ENCODE results near the gene CHD3. TPM values are rescaled to one million over a fixed set of nuclear protein-coding genes. Genes with fewer than 3 reads are reported as not detected.
A peak's percentile ranks its signal among the peaks of the same experiment; 100 is the strongest.

The CHD3 gene
- total RNA-seq, 4 donors from 2014 or later, result 56.7 to 134 (median 120) TPM

GRCh38 chr17:7846765-7847661 lies 41.6 kb upstream of the CHD3 start:
- H3K27ac ChIP-seq, result peak overlapping the region in 2 of 4 donors; percentile 7 to 98
- no peaks in the 10 kb centered on the region for H3K9me3 ChIP-seq
- H3K4me1 ChIP-seq, result peaks cover 4 to 52% (median 10%) of the 10 kb centered on the region in 3 donors
- H3K27me3 ChIP-seq, result no peaks in the 10 kb centered on the region
- WGBS, 2 donors (ENCODE audit: low coverage in 1 of 2), result 93% methylated on average over 6 of the region's 34 CpGs; no CpG with 5 or more reads in 1 of the 2 donors
- TF ChIP-seq POLR2AphosphoS5 (IDR thresholded peaks at IDR 0.05), result no peak
- no peak for TF ChIP-seq POLR2A (IDR thresholded peaks at IDR 0.05)
- TF ChIP-seq EP300 (IDR thresholded peaks at IDR 0.05), result no peak
- no peak for TF ChIP-seq CTCF (IDR thresholded peaks at IDR 0.05)
- H3K36me3 ChIP-seq, result peaks cover 0 to 66% of the 10 kb centered on the region in 2 donors
- ATAC-seq, result no peak
- H3K4me3 ChIP-seq, result no peak overlapping the region

- Histone ChIP-seq H3K27me3 (no peaks in the 10 kb centered on the region), H3K27ac (peak overlapping the region in 1 of 4 donors; percentile 1), H3K36me3 (peaks cover 0 to 78% of the 10 kb centered on the region in 2 donors), H3K9me3 (no peaks in the 10 kb centered on the region), H3K4me1 (peaks cover 4 to 45% (median 12%) of the 10 kb centered on the region in 3 donors), H3K4me3 (no peak overlapping the region)
- TF ChIP-seq POLR2A (IDR thresholded peaks at IDR 0.05) (no peak), EP300 (IDR thresholded peaks at IDR 0.05) (no peak), POLR2AphosphoS5 (IDR thresholded peaks at IDR 0.05) (no peak), CTCF (IDR thresholded peaks at IDR 0.05) (no peak)
- WGBS, 2 donors (ENCODE audit: low coverage in 1 of 2), result 93 to 100% methylated on average over 2 to 3 of the region's 20 CpGs
- ATAC-seq, result no peak
Observed at GRCh38 chr17:7848131-7848579, 40.4 kb upstream of the CHD3 start.

GRCh38 chr17:7848739-7849129 lies 39.9 kb upstream of the CHD3 start:
- H3K4me1 ChIP-seq, result peaks cover 4 to 45% (median 12%) of the 10 kb centered on the region in 3 donors
- no peak for TF ChIP-seq POLR2A (IDR thresholded peaks at IDR 0.05)
- no peaks in the 10 kb centered on the region for H3K27me3 ChIP-seq
- no peak for ATAC-seq
- H3K4me3 ChIP-seq, result no peak overlapping the region
- H3K9me3 ChIP-seq, result no peaks in the 10 kb centered on the region
- H3K36me3 ChIP-seq, result peaks cover 0 to 84% of the 10 kb centered on the region in 2 donors
- H3K27ac ChIP-seq, result peak overlapping the region in 1 of 4 donors; percentile 17
- WGBS, 2 donors (ENCODE audit: low coverage in 1 of 2), result 81% methylated on average over 6 of the region's 21 CpGs; no CpG with 5 or more reads in 1 of the 2 donors

- WGBS, 2 donors (ENCODE audit: low coverage in 1 of 2), result 88% methylated on average over 4 of the region's 35 CpGs; no CpG with 5 or more reads in 1 of the 2 donors
- ATAC-seq, result no peak
- H3K9me3 ChIP-seq, result no peaks in the 10 kb centered on the region
- peak overlapping the region in 1 of 4 donors; percentile 17 for H3K27ac ChIP-seq
- no peak overlapping the region for H3K4me3 ChIP-seq
- peaks cover 0 to 89% of the 10 kb centered on the region in 2 donors for H3K36me3 ChIP-seq
- H3K27me3 ChIP-seq, result no peaks in the 10 kb centered on the region
- TF ChIP-seq EP300 (IDR thresholded peaks at IDR 0.05) (no peak), POLR2AphosphoS5 (IDR thresholded peaks at IDR 0.05) (no peak), POLR2A (IDR thresholded peaks at IDR 0.05) (peak in 1 of 2 donors; percentile 7)
- H3K4me1 ChIP-seq, result peaks cover 4 to 39% (median 12%) of the 10 kb centered on the region in 3 donors
Observed at GRCh38 chr17:7849130-7849750, 39.3 kb upstream of the CHD3 start.

GRCh38 chr17:7849751-7850504 lies 38.7 kb upstream of the CHD3 start:
- Histone ChIP-seq H3K4me1 (peaks cover 4 to 41% (median 12%) of the 10 kb centered on the region in 3 donors), H3K4me3 (no peak overlapping the region), H3K36me3 (peaks cover 0 to 91% of the 10 kb centered on the region in 2 donors), H3K9me3 (no peaks in the 10 kb centered on the region), H3K27me3 (no peaks in the 10 kb centered on the region), H3K27ac (peak overlapping the region in 1 of 4 donors; percentile 17)
- TF ChIP-seq POLR2A (IDR thresholded peaks at IDR 0.05) (no peak), POLR2AphosphoS5 (IDR thresholded peaks at IDR 0.05) (no peak), CTCF (IDR thresholded peaks at IDR 0.05) (no peak), EP300 (IDR thresholded peaks at IDR 0.05) (no peak)
- WGBS, 2 donors (ENCODE audit: low coverage in 1 of 2), result 100% methylated on average over 1 of the region's 12 CpGs
- no peak for ATAC-seq
